Lower leg skin (tissue), 4 donors: Measurements from ENCODE around the gene SCUBE3. TPM values are rescaled to one million over a fixed set of nuclear protein-coding genes. Genes with fewer than 3 reads are reported as not detected.

Experiments used
- DNase-seq, 2 donors: peaks; one replicate each; pipeline ENCODE4 v3.0.0-alpha.2; 2019; ENCODE audit warnings: low spot score in 2 of 2
- H3K4me3 ChIP-seq: fragments of 200-600 bp; sonication (generic); 2 replicates; pipeline ENCODE4 v1.5.1; 2017; ENCODE audit warnings: mild to moderate bottlenecking, low read depth; ENCODE audit not compliant: poor library complexity, severe bottlenecking
- POLR2A ChIP-seq, 2 donors: fragments of 450-650 bp; IDR thresholded peaks; one replicate each; pipeline ENCODE4 v1.6.1; 2016 to 2017; ENCODE audit warnings: antibody characterized with exemption in 2 of 2, mild to moderate bottlenecking in 1 of 2, moderate library complexity in 1 of 2
- WGBS, 2 donors: methylation state at CpG; one replicate each; pipeline ENCODE4 v1.1.5; 2018; 5-methylcytosine and 5-hydroxymethylcytosine counted together
- intact Hi-C: fragments of 100-400 bp; cut with DNase I; formaldehyde crosslinking; loops from one replicate; pipeline ENCODE4 v1.15.0; 2023; ENCODE audit warnings: low total_unique reads
- total RNA-seq, 4 donors: library from RNA; depleted of rRNA; stranded (reverse); fragments of >200 nt; gene quantifications; one replicate each; pipeline ENCODE4 v1.1.0, GENCODE V29; 2016
- TF ChIP-seq, protein P1 (sequence below), 3 donors: fragments of 450-650 bp; IDR thresholded peaks; one replicate each; pipeline ENCODE4 v1.5.1; 2016; ENCODE audit warnings: antibody characterized with exemption in 3 of 3, mild to moderate bottlenecking in 3 of 3, moderate library complexity in 2 of 3

The SCUBE3 gene
- total RNA-seq, 4 donors from 2014 or later = 0.13 to 0.91 (median 0.39) TPM; not detected in 1

DNA sequence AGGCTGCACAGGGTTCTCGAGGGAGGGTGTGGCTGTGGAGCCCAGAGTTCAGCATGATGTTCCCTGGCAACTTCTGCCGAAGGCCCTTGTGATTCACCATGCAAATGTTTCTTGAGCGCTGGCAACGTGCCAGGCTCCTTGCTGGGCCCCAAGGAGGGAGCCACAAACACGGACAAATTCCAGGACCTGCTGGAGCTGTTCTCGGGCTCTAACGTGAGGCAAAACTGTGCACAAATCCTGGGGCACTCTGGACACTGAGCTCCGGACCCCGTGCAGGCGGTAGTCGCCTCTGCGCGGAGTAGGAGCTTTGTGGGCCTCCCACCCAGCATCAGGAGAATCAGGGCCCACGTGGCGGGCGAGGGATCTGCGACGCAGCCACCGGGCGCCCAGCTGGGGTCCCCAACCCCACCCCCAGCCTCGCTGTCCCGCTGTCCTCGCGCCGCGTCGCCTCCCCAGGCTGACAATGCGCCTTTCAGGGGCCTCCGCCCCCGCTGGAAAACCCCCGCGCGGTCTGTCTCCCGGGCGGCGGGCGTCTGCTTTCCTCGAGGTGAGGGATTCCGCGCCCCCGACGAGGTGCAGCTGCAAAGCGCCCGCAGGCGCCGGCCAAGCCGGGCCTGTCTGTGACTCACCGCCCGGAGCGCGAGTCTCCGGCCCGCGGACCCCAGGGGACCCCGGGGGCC lies 31.7 kb upstream of the SCUBE3 start:
- intact Hi-C loops = no loop called here

DNA sequence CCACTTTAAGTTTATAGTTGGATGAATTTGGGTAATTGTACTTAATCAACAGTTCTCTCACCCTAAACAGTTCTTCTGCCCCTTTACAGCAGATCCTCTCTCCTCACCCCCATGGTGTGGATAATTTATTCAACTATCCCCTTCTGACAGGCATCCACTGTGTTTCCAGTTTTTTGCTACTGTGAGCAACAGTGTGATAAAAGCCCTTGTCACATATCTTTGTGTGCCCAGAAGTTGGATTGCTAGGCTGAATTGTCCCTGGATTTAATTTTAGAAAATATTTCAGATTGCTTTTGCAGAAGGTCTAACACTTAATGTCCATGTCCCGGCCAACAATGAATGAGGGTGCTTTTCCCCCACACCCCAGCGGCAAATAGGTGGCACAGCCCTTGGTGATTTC lies 30.5 kb upstream of the SCUBE3 start:
- no peak for DNase-seq
- no peak for TF ChIP-seq POLR2A (IDR thresholded peaks at IDR 0.05)
- TF ChIP-seq, protein P1, sequence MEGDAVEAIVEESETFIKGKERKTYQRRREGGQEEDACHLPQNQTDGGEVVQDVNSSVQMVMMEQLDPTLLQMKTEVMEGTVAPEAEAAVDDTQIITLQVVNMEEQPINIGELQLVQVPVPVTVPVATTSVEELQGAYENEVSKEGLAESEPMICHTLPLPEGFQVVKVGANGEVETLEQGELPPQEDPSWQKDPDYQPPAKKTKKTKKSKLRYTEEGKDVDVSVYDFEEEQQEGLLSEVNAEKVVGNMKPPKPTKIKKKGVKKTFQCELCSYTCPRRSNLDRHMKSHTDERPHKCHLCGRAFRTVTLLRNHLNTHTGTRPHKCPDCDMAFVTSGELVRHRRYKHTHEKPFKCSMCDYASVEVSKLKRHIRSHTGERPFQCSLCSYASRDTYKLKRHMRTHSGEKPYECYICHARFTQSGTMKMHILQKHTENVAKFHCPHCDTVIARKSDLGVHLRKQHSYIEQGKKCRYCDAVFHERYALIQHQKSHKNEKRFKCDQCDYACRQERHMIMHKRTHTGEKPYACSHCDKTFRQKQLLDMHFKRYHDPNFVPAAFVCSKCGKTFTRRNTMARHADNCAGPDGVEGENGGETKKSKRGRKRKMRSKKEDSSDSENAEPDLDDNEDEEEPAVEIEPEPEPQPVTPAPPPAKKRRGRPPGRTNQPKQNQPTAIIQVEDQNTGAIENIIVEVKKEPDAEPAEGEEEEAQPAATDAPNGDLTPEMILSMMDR (IDR thresholded peaks at IDR 0.05) = no peak
- intact Hi-C loops = no loop called here
- H3K4me3 ChIP-seq = no peak overlapping the region
- WGBS, 2 donors = 98% methylated on average over 2 of the region's 2 CpGs

More for the DNA sequence above, 31.7 kb upstream of the SCUBE3 start:
- TF ChIP-seq, protein P1 (IDR thresholded peaks at IDR 0.05) = no peak
- no peak for TF ChIP-seq POLR2A (IDR thresholded peaks at IDR 0.05)
- WGBS, 2 donors = 20 to 42% methylated on average over 23 to 28 of the region's 55 CpGs
- peak in 1 of 2 donors; percentile 49 for DNase-seq
- H3K4me3 ChIP-seq = no peak overlapping the region

DNA sequence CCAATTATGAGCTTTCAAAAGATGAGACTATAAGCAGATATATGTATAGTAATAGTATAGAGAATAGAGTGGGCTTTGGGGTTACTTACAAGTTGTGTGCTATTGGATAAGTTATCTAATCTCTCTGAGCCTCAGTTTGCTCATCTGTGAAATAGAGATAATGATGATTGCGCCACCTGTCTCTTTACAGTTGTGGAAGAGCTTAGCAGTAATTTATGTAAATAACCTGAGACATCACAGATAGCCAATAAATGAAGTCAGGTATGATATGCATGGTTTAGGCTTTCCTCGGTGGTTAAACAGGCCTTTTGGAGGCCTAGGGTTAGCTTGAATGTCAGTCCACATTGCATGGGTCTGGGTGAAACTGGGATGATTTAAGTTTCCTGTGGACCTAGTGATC lies 29.8 kb upstream of the SCUBE3 start:
- WGBS, 2 donors = 89 to 93% methylated on average over 2 of the region's 2 CpGs
- no peak for TF ChIP-seq POLR2A (IDR thresholded peaks at IDR 0.05)
- TF ChIP-seq, protein P1 (IDR thresholded peaks at IDR 0.05) = no peak
- DNase-seq = no peak
- intact Hi-C loops = no loop called here
- no peak overlapping the region for H3K4me3 ChIP-seq

DNA sequence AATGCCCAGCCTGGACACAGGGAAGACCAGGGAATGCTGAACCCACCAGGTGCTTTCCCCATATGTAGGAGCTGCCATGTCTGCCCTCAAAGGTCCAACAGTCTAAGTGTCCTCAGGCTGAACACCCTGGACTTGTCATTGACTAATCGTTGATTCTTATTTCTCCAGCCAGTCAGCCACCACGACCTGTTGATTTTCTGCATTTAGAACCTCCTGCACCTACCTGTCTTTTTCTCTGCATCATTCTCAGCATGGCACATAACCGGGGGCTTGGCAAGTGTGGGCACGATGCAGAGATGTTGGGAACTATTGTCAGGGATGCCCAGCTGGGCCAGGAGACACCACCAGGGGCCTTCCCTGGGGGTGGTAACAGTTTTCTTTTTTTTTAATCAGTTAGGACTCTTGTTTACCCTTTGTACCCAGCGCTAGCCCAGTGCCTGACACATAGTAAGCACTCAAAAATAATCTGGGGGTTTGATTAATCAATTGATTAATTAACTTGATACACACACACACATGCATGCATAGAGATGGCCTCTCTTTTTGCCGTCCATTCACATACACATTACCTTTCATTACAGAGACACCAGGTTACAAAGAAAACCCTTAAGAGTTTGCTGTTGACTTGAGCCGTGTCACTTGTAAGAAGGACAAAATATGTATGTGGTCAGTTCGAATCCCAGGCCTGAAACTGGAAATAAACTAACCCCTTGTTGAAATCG lies 29.0 kb upstream of the SCUBE3 start:
- no peak overlapping the region for H3K4me3 ChIP-seq
- 63 to 65% methylated on average over 9 of the region's 9 CpGs for WGBS, 2 donors
- TF ChIP-seq POLR2A (IDR thresholded peaks at IDR 0.05) = no peak
- TF ChIP-seq, protein P1 (IDR thresholded peaks at IDR 0.05) = no peak
- no peak for DNase-seq
- intact Hi-C loops = no loop called here

DNA sequence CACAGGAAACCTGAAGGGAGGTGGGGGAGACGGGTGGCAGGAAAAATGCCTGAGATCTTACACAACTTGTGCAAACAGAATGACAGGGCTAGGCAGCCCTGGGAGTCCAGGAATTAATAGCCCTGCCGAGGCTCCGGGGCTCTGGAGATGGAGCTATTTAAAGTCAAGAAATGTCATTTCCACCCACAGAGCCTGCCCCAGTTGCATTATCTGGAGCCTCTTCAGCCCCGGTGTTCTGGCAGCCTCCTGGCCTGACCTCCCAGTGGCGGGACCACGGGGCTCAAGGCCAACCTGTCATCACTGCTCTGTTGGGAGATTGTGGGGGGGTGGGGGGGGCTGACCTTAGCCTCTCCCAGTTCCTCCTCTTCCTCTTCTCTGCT lies 28.5 kb upstream of the SCUBE3 start:
- WGBS, 2 donors = 55 to 58% methylated on average over 6 of the region's 6 CpGs
- no peak for DNase-seq
- TF ChIP-seq POLR2A (IDR thresholded peaks at IDR 0.05) = no peak
- no peak overlapping the region for H3K4me3 ChIP-seq
- intact Hi-C loops = no loop called here

DNA sequence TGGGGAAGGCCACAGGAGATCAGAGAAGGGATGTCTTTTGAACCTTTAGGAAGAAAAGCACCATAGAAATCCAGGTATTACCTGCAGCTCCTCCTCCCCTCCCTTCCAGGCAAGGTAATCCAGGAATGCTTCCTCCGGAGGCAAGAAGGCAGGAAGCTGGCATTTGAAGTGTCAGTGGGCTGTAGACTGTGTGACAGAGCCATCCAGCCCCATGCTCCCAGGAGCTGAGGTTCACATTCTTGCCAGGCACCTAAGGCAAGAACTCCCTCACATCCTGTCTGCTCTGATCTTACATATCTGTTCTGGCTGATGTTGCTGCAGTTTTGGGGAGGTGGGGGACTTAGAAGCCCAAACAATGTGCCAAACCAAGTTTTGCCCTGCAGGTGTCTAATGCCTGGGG lies 27.8 kb upstream of the SCUBE3 start:
- intact Hi-C loops = no loop called here
- no peak for DNase-seq
- TF ChIP-seq POLR2A (IDR thresholded peaks at IDR 0.05) = no peak
- TF ChIP-seq, protein P1 (IDR thresholded peaks at IDR 0.05) = no peak
- H3K4me3 ChIP-seq = no peak overlapping the region
- WGBS, 2 donors = 26 to 58% methylated on average over 1 of the region's 1 CpG
